ENCODE results near the gene PPP1CA.
"Not testable (repeated sequence)": the region's sequence is repeated elsewhere in the genome, so short reads cannot be mapped to it uniquely, and the experiment has no call there.

PPP1CA gene

GRCh38 chr11:67432655-67433349 is 31.1 kb upstream of the PPP1CA start:
- Histone ChIP-seq H3K36me3 (ENCODE audit: control insufficient read depth, insufficient read depth, low read length) (peaks cover 60% of the 10 kb centered on the region), H3K4me3 (ENCODE audit: extremely low read depth, insufficient read depth, low read length, poor library complexity, severe bottlenecking) (no peak overlapping the region)
- WGBS, 2 experiments (ENCODE audit: insufficient coverage in 2 of 2) = 93 to 98% methylated on average over 14 to 19 of the region's 22 CpGs

GRCh38 chr11:67431346-67432249 is 29.9 kb upstream of the PPP1CA start:
- Histone ChIP-seq H3K9me3 (ENCODE audit: control insufficient read depth, low read length) (no peaks in the 10 kb centered on the region), H3K27ac (ENCODE audit: low read depth, low read length, severe bottlenecking) (no peak overlapping the region), H3K4me1 (ENCODE audit: control insufficient read depth, insufficient read depth, low read length, poor library complexity, severe bottlenecking) (peaks cover 8% of the 10 kb centered on the region), H3K36me3 (ENCODE audit: control insufficient read depth, insufficient read depth, low read length) (peaks cover 54% of the 10 kb centered on the region), H3K4me3 (ENCODE audit: extremely low read depth, insufficient read depth, low read length, poor library complexity, severe bottlenecking) (no peak overlapping the region)
- WGBS, 2 experiments (ENCODE audit: insufficient coverage in 2 of 2) = 97 to 98% methylated on average over 15 of the region's 24 CpGs

More at GRCh38 chr11:67432655-67433349, 31.1 kb upstream of the PPP1CA start:
- Histone ChIP-seq H3K27ac (ENCODE audit: low read depth, low read length, severe bottlenecking) (no peak overlapping the region), H3K9me3 (ENCODE audit: control insufficient read depth, low read length) (no peaks in the 10 kb centered on the region), H3K4me1 (ENCODE audit: control insufficient read depth, insufficient read depth, low read length, poor library complexity, severe bottlenecking) (peaks cover 12% of the 10 kb centered on the region)

- Histone ChIP-seq H3K27ac (ENCODE audit: low read depth, low read length, severe bottlenecking) (no peak overlapping the region), H3K9me3 (ENCODE audit: control insufficient read depth, low read length) (no peaks in the 10 kb centered on the region), H3K36me3 (ENCODE audit: control insufficient read depth, insufficient read depth, low read length) (peaks cover 49% of the 10 kb centered on the region), H3K4me3 (ENCODE audit: extremely low read depth, insufficient read depth, low read length, poor library complexity, severe bottlenecking) (no peak overlapping the region), H3K4me1 (ENCODE audit: control insufficient read depth, insufficient read depth, low read length, poor library complexity, severe bottlenecking) (peaks cover 6% of the 10 kb centered on the region)
- WGBS, 2 experiments (ENCODE audit: insufficient coverage in 2 of 2) = 92 to 99% methylated on average over 8 to 9 of the region's 11 CpGs
Observed at GRCh38 chr11:67429722-67430121, 28.1 kb upstream of the PPP1CA start.

GRCh38 chr11:67429038-67429668 is 27.5 kb upstream of the PPP1CA start:
- peaks cover 6% of the 10 kb centered on the region for H3K4me1 ChIP-seq (ENCODE audit: control insufficient read depth, insufficient read depth, low read length, poor library complexity, severe bottlenecking)

GRCh38 chr11:67428052-67429001 is 26.7 kb upstream of the PPP1CA start, which contains the start of gene RPS6KB2:
Gene RPS6KB2 (plus strand): TSS chr11:67428494. CDS start chr11:67428546, 52 bp downstream.
- peaks cover 39% of the 10 kb centered on the region for H3K36me3 ChIP-seq (ENCODE audit: control insufficient read depth, insufficient read depth, low read length)
- H3K4me1 ChIP-seq (ENCODE audit: control insufficient read depth, insufficient read depth, low read length, poor library complexity, severe bottlenecking) = peaks cover 6% of the 10 kb centered on the region
- H3K27ac ChIP-seq (ENCODE audit: low read depth, low read length, severe bottlenecking) = peak within 1 kb of the TSS; percentile 10
- WGBS, 2 experiments (ENCODE audit: insufficient coverage in 2 of 2) = 6 to 7% methylated on average over 49 to 64 of the region's 68 CpGs
- H3K4me3 ChIP-seq (ENCODE audit: extremely low read depth, insufficient read depth, low read length, poor library complexity, severe bottlenecking) = peak within 1 kb of the TSS; percentile 93
- H3K9me3 ChIP-seq (ENCODE audit: control insufficient read depth, low read length) = no peaks in the 10 kb centered on the region

More at GRCh38 chr11:67429038-67429668, 27.5 kb upstream of the PPP1CA start:
- peaks cover 44% of the 10 kb centered on the region for H3K36me3 ChIP-seq (ENCODE audit: control insufficient read depth, insufficient read depth, low read length)
- H3K9me3 ChIP-seq (ENCODE audit: control insufficient read depth, low read length) = no peaks in the 10 kb centered on the region
- 66 to 91% methylated on average over 4 to 9 of the region's 12 CpGs for WGBS, 2 experiments (ENCODE audit: insufficient coverage in 2 of 2)
- H3K4me3 ChIP-seq (ENCODE audit: extremely low read depth, insufficient read depth, low read length, poor library complexity, severe bottlenecking) = peak overlapping the region; percentile 93
- no peak overlapping the region for H3K27ac ChIP-seq (ENCODE audit: low read depth, low read length, severe bottlenecking)

- not testable (repeated sequence) for H3K9me3 ChIP-seq (ENCODE audit: control insufficient read depth, low read length); H3K27ac ChIP-seq (ENCODE audit: low read depth, low read length, severe bottlenecking); H3K4me1 ChIP-seq (ENCODE audit: control insufficient read depth, insufficient read depth, low read length, poor library complexity, severe bottlenecking)
- Histone ChIP-seq H3K36me3 (ENCODE audit: control insufficient read depth, insufficient read depth, low read length) (peaks cover 29% of the 10 kb centered on the region), H3K4me3 (ENCODE audit: extremely low read depth, insufficient read depth, low read length, poor library complexity, severe bottlenecking) (peak overlapping the region; percentile 93)
- 87 to 93% methylated on average over 12 to 17 of the region's 19 CpGs for WGBS, 2 experiments (ENCODE audit: insufficient coverage in 2 of 2)
Observed at GRCh38 chr11:67427364-67427859, 25.8 kb upstream of the PPP1CA start.

GRCh38 chr11:67423891-67424613 is 22.4 kb upstream of the PPP1CA start:
- H3K4me1 ChIP-seq (ENCODE audit: control insufficient read depth, insufficient read depth, low read length, poor library complexity, severe bottlenecking) = peaks cover 10% of the 10 kb centered on the region
- H3K9me3 ChIP-seq (ENCODE audit: control insufficient read depth, low read length) = no peaks in the 10 kb centered on the region
- no peak overlapping the region for H3K4me3 ChIP-seq (ENCODE audit: extremely low read depth, insufficient read depth, low read length, poor library complexity, severe bottlenecking)
- 95 to 96% methylated on average over 30 to 32 of the region's 34 CpGs for WGBS, 2 experiments (ENCODE audit: insufficient coverage in 2 of 2)
- H3K36me3 ChIP-seq (ENCODE audit: control insufficient read depth, insufficient read depth, low read length) = no peaks in the 10 kb centered on the region
- H3K27ac ChIP-seq (ENCODE audit: low read depth, low read length, severe bottlenecking) = no peak overlapping the region

- WGBS, 2 experiments (ENCODE audit: insufficient coverage in 2 of 2) = 96 to 97% methylated on average over 10 to 12 of the region's 13 CpGs
- H3K36me3 ChIP-seq (ENCODE audit: control insufficient read depth, insufficient read depth, low read length) = no peaks in the 10 kb centered on the region
- H3K4me3 ChIP-seq (ENCODE audit: extremely low read depth, insufficient read depth, low read length, poor library complexity, severe bottlenecking) = no peak overlapping the region
- H3K27ac ChIP-seq (ENCODE audit: low read depth, low read length, severe bottlenecking) = no peak overlapping the region
- peaks cover 7% of the 10 kb centered on the region for H3K4me1 ChIP-seq (ENCODE audit: control insufficient read depth, insufficient read depth, low read length, poor library complexity, severe bottlenecking)
- no peaks in the 10 kb centered on the region for H3K9me3 ChIP-seq (ENCODE audit: control insufficient read depth, low read length)
Observed at GRCh38 chr11:67423466-67423865, 21.8 kb upstream of the PPP1CA start.

- Histone ChIP-seq H3K27ac (ENCODE audit: low read depth, low read length, severe bottlenecking) (no peak overlapping the region), H3K4me3 (ENCODE audit: extremely low read depth, insufficient read depth, low read length, poor library complexity, severe bottlenecking) (no peak overlapping the region), H3K9me3 (ENCODE audit: control insufficient read depth, low read length) (no peaks in the 10 kb centered on the region), H3K4me1 (ENCODE audit: control insufficient read depth, insufficient read depth, low read length, poor library complexity, severe bottlenecking) (peaks cover 7% of the 10 kb centered on the region), H3K36me3 (ENCODE audit: control insufficient read depth, insufficient read depth, low read length) (no peaks in the 10 kb centered on the region)
- WGBS, 2 experiments (ENCODE audit: insufficient coverage in 2 of 2) = 81 to 85% methylated on average over 6 of the region's 6 CpGs
Observed at GRCh38 chr11:67422891-67423290, 21.2 kb upstream of the PPP1CA start.
